ENCODE measurements around the gene ITIH2. TPM values are rescaled to one million over a fixed set of nuclear protein-coding genes. Genes with fewer than 3 reads are reported as not detected.

Gene ITIH2, protein sequence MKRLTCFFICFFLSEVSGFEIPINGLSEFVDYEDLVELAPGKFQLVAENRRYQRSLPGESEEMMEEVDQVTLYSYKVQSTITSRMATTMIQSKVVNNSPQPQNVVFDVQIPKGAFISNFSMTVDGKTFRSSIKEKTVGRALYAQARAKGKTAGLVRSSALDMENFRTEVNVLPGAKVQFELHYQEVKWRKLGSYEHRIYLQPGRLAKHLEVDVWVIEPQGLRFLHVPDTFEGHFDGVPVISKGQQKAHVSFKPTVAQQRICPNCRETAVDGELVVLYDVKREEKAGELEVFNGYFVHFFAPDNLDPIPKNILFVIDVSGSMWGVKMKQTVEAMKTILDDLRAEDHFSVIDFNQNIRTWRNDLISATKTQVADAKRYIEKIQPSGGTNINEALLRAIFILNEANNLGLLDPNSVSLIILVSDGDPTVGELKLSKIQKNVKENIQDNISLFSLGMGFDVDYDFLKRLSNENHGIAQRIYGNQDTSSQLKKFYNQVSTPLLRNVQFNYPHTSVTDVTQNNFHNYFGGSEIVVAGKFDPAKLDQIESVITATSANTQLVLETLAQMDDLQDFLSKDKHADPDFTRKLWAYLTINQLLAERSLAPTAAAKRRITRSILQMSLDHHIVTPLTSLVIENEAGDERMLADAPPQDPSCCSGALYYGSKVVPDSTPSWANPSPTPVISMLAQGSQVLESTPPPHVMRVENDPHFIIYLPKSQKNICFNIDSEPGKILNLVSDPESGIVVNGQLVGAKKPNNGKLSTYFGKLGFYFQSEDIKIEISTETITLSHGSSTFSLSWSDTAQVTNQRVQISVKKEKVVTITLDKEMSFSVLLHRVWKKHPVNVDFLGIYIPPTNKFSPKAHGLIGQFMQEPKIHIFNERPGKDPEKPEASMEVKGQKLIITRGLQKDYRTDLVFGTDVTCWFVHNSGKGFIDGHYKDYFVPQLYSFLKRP
- total RNA-seq (2022; extraction: Qiagen RNA extraction): 0.10 to 0.34 TPM (median 0.26 TPM) in 5 replicates

GRCh38 chr10:7703140-7703539, at the start of gene ITIH2:
ITIH2 (plus strand) TSS chr10:7703316; CDS start chr10:7703435, 119 bp downstream.

GRCh38 chr10:7666253-7667023, 36.7 kb upstream of the ITIH2 start, which contains the start of gene ITIH5:
ITIH5 (minus strand) TSS chr10:7666966; CDS start chr10:7666892, 74 bp downstream.

DNA sequence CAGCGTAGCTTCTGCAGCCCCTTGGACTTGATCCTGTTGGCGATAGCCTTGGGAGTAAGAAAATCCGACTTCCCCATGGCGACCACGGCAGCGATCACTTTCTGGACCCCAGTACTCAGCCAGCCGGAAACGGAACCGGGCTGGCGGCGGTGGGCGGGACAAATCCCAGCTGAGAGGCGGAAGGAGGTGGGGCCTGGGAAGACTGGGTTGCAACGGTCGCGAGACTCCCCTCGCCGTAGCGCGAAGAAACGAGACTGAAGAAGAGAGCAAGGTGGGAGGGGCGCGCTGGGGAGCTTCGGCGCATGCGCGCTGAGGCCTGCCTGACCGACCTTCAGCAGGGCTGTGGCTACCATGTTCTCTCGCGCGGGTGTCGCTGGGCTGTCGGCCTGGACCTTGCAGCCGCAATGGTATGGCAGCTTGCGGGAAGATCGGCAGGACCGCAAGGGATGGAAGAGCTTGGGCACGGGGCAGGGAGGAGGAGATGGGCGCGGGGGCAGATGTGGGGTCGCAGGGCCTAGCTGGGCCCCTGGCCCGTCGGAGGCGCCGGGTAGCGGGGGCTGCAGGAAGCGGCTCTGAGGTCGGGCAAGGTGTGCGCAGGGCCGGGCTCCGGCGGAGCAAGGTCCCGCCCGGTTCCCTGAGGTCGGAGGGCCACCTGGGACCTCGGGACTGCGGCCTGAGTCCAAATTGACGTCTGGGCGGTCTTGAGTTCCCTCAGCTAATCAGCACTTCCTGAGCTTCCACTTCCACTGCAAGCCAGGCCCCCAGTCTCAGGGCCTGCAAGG, 84.9 kb downstream of the ITIH2 start, which contains the start of the genes ATP5F1C and KIN:
Gene ATP5F1C (plus strand): TSS at position 321 of the 782 bp plus-strand sequence. CDS start 31 bp downstream, at position 352.
Gene KIN (minus strand): TSS at position 137 of the 782 bp plus-strand sequence. CDS start 60 bp downstream, at position 77.

Other genes with a start within 250 kb of the ITIH2 start
- gene ITIH5, start 36.4 kb upstream of the ITIH2 start, total RNA-seq (2022; extraction: Qiagen RNA extraction): 0.04 to 0.14 TPM (median 0.08 TPM) in 5 replicates
- 13.3 to 17.2 TPM (median 14.5 TPM) in 5 replicates for gene KIN, start 84.7 kb downstream of the ITIH2 start, total RNA-seq (2022; extraction: Qiagen RNA extraction)
- gene ATP5F1C, start 84.9 kb downstream of the ITIH2 start, total RNA-seq (2022; extraction: Qiagen RNA extraction): 239 to 327 TPM (median 249 TPM) in 5 replicates
- gene TAF3, start 115.2 kb downstream of the ITIH2 start, total RNA-seq (2022; extraction: Qiagen RNA extraction): 6.8 to 9.0 TPM (median 8.5 TPM) in 5 replicates

Measured in A549 treated with dexamethasone at 1 μM for 4 hours (cell line).